Measurements from ENCODE around the gene CACNA1F.

The CACNA1F gene

DNA sequence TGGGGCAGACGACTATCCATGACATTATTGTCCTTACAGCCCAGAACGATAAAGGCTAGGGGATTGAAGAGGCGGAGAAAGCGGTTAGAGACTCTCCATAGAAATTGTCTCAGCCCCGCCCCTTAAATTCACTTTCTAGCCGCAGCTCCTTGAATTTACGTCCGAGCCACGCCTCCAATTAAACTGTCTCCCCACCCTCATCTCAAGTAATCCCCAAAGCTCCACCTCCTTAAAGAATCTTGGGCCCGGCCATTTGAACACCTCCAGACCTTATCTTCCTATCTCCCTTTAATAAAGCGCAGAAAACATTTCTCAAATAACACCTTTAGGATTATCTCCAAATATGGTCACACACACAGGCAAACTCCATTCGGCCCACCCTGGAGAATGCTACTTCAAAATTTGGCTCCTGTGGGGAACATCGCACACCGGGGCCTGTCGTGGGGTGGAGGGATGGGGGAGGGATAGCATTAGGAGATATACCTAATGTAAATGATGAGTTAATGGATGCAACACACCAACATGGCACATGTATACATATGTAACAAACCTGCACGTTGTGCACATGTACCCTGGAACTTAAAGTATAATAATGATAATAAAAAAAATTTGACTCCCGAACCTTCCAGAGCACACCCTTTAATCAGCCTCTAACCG is 77.8 kb downstream of the CACNA1F start:
- no peak for DNase-seq (ENCODE audit: low read depth, low spot score)
